HepG2 (cell line): ENCODE data around the gene SLC17A8. TPM values are rescaled to one million over a fixed set of nuclear protein-coding genes. Genes with fewer than 3 reads are reported as not detected.

Source experiments
- ARID5B ChIP-seq: IDR thresholded peaks from 2 replicates; pipeline ENCODE4 v1.4.0; 2020; ENCODE audit warnings: mild to moderate bottlenecking, missing genetic modification reagents
- ATF5 ChIP-seq: sonication (generic); formaldehyde crosslinking; IDR thresholded peaks from 2 replicates; pipeline ENCODE4 v1.4.0; 2020; ENCODE audit warnings: mild to moderate bottlenecking, low read depth, missing genetic modification reagents
- BCL6 ChIP-seq: IDR thresholded peaks from 2 replicates; pipeline ENCODE4 v1.6.1; 2016; ENCODE audit warnings: missing genetic modification reagents, missing compliant biosample characterization
- BRCA1 ChIP-seq: sonication (generic); formaldehyde crosslinking; IDR thresholded peaks from 2 replicates; pipeline ENCODE4 v1.4.0; 2020; ENCODE audit warnings: missing genetic modification reagents
- DPF2 ChIP-seq: sonication (generic); formaldehyde crosslinking; IDR thresholded peaks from 2 replicates; pipeline ENCODE4 v1.4.0; 2020; ENCODE audit warnings: mild to moderate bottlenecking, low read depth, missing genetic modification reagents, borderline replicate concordance
- FOXA1 ChIP-seq, 2 experiments: fragments of 450-650 bp in 1 of 2; sonication (generic) in 1 of 2; formaldehyde crosslinking in 1 of 2; IDR thresholded peaks; 2 replicates each; pipeline versions ENCODE4 v1.4.0 to v1.6.1; 2016 to 2020; ENCODE audit warnings: missing genetic modification reagents in 1 of 2
- FOXA3 ChIP-seq: IDR thresholded peaks from 2 replicates; pipeline ENCODE4 v1.6.1; 2016; ENCODE audit warnings: missing genetic modification reagents, missing compliant biosample characterization
- FOXP1 ChIP-seq, 2 experiments: fragments of 450-650 bp in 1 of 2; IDR thresholded peaks; 2 replicates each; pipeline ENCODE4 v1.6.1; 2017 to 2018; ENCODE audit warnings: antibody characterized with exemption in 1 of 2
- GFI1 ChIP-seq: sonication (generic); formaldehyde crosslinking; IDR thresholded peaks from 2 replicates; pipeline ENCODE4 v1.5.0; 2020; ENCODE audit warnings: missing genetic modification reagents, mild to moderate bottlenecking, borderline replicate concordance
- NFIC ChIP-seq: IDR thresholded peaks from 2 replicates; pipeline ENCODE4 v1.6.1; 2012; ENCODE audit warnings: mild to moderate bottlenecking, low read length, inconsistent platforms
- RAD21 ChIP-seq: fragments of 450-650 bp; formaldehyde crosslinking; IDR thresholded peaks from 2 replicates; pipeline ENCODE4 v1.5.0; 2020; ENCODE audit warnings: mild to moderate bottlenecking
- SALL1 ChIP-seq: sonication (generic); formaldehyde crosslinking; IDR thresholded peaks from 2 replicates; pipeline ENCODE4 v1.8.0; 2022; ENCODE audit warnings: mild to moderate bottlenecking, missing genetic modification reagents
- SRSF4 ChIP-seq: fragments of 200-400 bp; formaldehyde crosslinking; IDR thresholded peaks from one replicate; pipeline ENCODE4 v1.6.1; 2018; ENCODE audit warnings: mild to moderate bottlenecking, low read depth, low read length, moderate library complexity; ENCODE audit not compliant: poor library complexity, severe bottlenecking
- STAT5B ChIP-seq: sonication (generic); formaldehyde crosslinking; IDR thresholded peaks from 2 replicates; pipeline ENCODE4 v1.4.0; 2020; ENCODE audit warnings: missing genetic modification reagents
- TAF1 ChIP-seq: sonication (generic); formaldehyde crosslinking; IDR thresholded peaks from 2 replicates; pipeline ENCODE4 v1.4.0; 2020; ENCODE audit warnings: missing genetic modification reagents
- ZNF230 ChIP-seq: sonication (generic); formaldehyde crosslinking; IDR thresholded peaks from 2 replicates; pipeline ENCODE4 v1.4.0; 2020; ENCODE audit warnings: mild to moderate bottlenecking, missing genetic modification reagents
- ZNF350 ChIP-seq: sonication (generic); formaldehyde crosslinking; IDR thresholded peaks from 2 replicates; pipeline ENCODE4 v1.4.0; 2020; ENCODE audit warnings: mild to moderate bottlenecking, low read depth, missing genetic modification reagents, borderline replicate concordance
- ZNF597 ChIP-seq: sonication (generic); formaldehyde crosslinking; IDR thresholded peaks from 2 replicates; pipeline ENCODE4 v1.5.0; 2020; ENCODE audit warnings: missing genetic modification reagents
- ZNF749 ChIP-seq: sonication (generic); formaldehyde crosslinking; IDR thresholded peaks from 2 replicates; pipeline ENCODE4 v1.8.0; 2022; ENCODE audit warnings: mild to moderate bottlenecking, missing genetic modification reagents, moderate library complexity, borderline replicate concordance
- ZSCAN9 ChIP-seq: IDR thresholded peaks from 2 replicates; pipeline ENCODE4 v1.6.1; 2016; ENCODE audit warnings: borderline replicate concordance
- polyA plus RNA-seq, 8 experiments: library from polyadenylated mRNA; depleted of rRNA in 3 of 8; stranded (reverse) in 7 of 8; unstranded in 1 of 8; fragments of >200 nt; fragmentation: Illumina TruSeq in 4 of 8; extraction: Trizol in 4 of 8; gene quantifications; 2 replicates each; pipeline versions ENCODE4 v1.2.1 to v1.2.3, GENCODE V29; 2011 to 2016; ENCODE audit warnings: low read depth in 4 of 8, missing spikeins in 1 of 8, mixed read lengths in 1 of 8; ENCODE audit not compliant: insufficient read depth in 1 of 8
- total RNA-seq, 5 experiments: library from RNA; depleted of rRNA; stranded (reverse); fragments of >200 nt; fragmentation: Illumina TruSeq; extraction: Trizol; gene quantifications; 2 replicates each; pipeline ENCODE4 v1.2.3, GENCODE V29; 2016; ENCODE audit warnings: low read depth in 1 of 5
- TF ChIP-seq, protein P1 (sequence below): sonication (generic); formaldehyde crosslinking; IDR thresholded peaks from 2 replicates; pipeline ENCODE4 v1.4.0; 2020; ENCODE audit warnings: mild to moderate bottlenecking, missing genetic modification reagents
- TF ChIP-seq, protein P2 (sequence below): sonication (generic); formaldehyde crosslinking; conservative IDR thresholded peaks from 2 replicates; pipeline ENCODE4 v1.4.0; 2020; ENCODE audit warnings: mild to moderate bottlenecking, missing genetic modification reagents, moderate library complexity

Gene SLC17A8
- total and polyA plus RNA-seq, 2 of the 13 experiments (the other 11 are each of a cell fraction or from before 2014, with no cell fraction given), result 0.07 to 0.15 TPM

DNA sequence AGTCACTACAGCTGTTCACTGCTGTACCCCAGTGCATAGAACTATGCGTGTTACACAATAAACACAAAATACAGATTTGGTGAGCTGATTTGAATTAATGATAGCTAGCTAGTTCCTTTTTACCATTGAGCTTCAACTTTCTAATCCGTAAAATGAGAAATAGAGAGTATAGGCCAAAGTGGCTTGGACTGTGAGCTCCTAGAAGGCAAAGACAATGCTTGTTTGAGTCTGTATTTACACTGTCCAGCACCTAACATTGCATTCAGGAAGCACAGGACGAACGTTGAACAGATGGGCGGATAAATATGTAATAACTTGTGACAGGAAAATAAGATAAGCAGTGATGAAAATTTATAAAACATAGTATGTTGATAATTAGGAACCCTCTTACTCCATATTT lies 31.5 kb downstream of the SLC17A8 start (continued):
- no peak for TF ChIP-seq ZNF749 (CRISPR knock-in tag)
- TF ChIP-seq FOXA3 (CRISPR knock-in tag), result peak; percentile 69
- no peak for TF ChIP-seq STAT5B
- TF ChIP-seq RAD21 (CRISPR knock-in tag), result no peak
- no peak for TF ChIP-seq NFIC
- no peak for TF ChIP-seq ZSCAN9 (CRISPR knock-in tag)
- no peak for TF ChIP-seq ATF5 (CRISPR knock-in tag)
- peak; percentile 81 for TF ChIP-seq BCL6
- TF ChIP-seq TAF1 (CRISPR knock-in tag), result no peak
- TF ChIP-seq FOXP1 (IDR thresholded peaks at IDR 0.05), result no peak
- peak; percentile 17; the same call in 1 of the 2 replicates for TF ChIP-seq FOXP1 (CRISPR knock-in tag; IDR thresholded peaks at IDR 0.05)
- TF ChIP-seq ZNF230 (CRISPR knock-in tag), result no peak
- TF ChIP-seq SRSF4, result no peak
- no peak for TF ChIP-seq BRCA1 (CRISPR knock-in tag)
- no peak for TF ChIP-seq GFI1 (CRISPR knock-in tag)
- TF ChIP-seq, protein P1, sequence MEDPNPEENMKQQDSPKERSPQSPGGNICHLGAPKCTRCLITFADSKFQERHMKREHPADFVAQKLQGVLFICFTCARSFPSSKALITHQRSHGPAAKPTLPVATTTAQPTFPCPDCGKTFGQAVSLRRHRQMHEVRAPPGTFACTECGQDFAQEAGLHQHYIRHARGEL (CRISPR knock-in tag), result no peak
- TF ChIP-seq, protein P2, sequence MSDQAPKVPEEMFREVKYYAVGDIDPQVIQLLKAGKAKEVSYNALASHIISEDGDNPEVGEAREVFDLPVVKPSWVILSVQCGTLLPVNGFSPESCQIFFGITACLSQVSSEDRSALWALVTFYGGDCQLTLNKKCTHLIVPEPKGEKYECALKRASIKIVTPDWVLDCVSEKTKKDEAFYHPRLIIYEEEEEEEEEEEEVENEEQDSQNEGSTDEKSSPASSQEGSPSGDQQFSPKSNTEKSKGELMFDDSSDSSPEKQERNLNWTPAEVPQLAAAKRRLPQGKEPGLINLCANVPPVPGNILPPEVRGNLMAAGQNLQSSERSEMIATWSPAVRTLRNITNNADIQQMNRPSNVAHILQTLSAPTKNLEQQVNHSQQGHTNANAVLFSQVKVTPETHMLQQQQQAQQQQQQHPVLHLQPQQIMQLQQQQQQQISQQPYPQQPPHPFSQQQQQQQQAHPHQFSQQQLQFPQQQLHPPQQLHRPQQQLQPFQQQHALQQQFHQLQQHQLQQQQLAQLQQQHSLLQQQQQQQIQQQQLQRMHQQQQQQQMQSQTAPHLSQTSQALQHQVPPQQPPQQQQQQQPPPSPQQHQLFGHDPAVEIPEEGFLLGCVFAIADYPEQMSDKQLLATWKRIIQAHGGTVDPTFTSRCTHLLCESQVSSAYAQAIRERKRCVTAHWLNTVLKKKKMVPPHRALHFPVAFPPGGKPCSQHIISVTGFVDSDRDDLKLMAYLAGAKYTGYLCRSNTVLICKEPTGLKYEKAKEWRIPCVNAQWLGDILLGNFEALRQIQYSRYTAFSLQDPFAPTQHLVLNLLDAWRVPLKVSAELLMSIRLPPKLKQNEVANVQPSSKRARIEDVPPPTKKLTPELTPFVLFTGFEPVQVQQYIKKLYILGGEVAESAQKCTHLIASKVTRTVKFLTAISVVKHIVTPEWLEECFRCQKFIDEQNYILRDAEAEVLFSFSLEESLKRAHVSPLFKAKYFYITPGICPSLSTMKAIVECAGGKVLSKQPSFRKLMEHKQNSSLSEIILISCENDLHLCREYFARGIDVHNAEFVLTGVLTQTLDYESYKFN, result peak; percentile 49
- TF ChIP-seq ZNF597 (CRISPR knock-in tag), result no peak
- peak; percentile 48 for TF ChIP-seq ARID5B (CRISPR knock-in tag)
- 0 out of 2 replicates have a peak, but pooled peaks have one; percentile 37 for TF ChIP-seq DPF2 (CRISPR knock-in tag)
- no peak for TF ChIP-seq FOXA1 (IDR thresholded peaks at IDR 0.05)
- peak; percentile 72; the same call in 1 of the 2 replicates for TF ChIP-seq FOXA1 (CRISPR knock-in tag; IDR thresholded peaks at IDR 0.05)
- TF ChIP-seq SALL1 (CRISPR knock-in tag), result peak; percentile 45; the same call in 1 of the 2 replicates
- no peak for TF ChIP-seq ZNF350 (CRISPR knock-in tag)
